Stomach (tissue), 9 donors: Measurements from ENCODE around the gene CFAP20DC. TPM values are rescaled to one million over a fixed set of nuclear protein-coding genes. Genes with fewer than 3 reads are reported as not detected.
"Not testable (repeated sequence)": the region's sequence is repeated elsewhere in the genome, so short reads cannot be mapped to it uniquely, and the experiment has no call there.

Experiments used
- DNase-seq, 2 donors: peaks; one replicate each; pipeline versions ENCODE4 v3.0.0 to v3.0.0-alpha.2; 2013 to 2019
- H3K27ac ChIP-seq, 5 donors: fragments of 200-600 bp in 4 of 5; sonication (generic) in 4 of 5; one replicate each; pipeline ENCODE4 v1.5.1; 2013 to 2019; ENCODE audit warnings: mild to moderate bottlenecking in 1 of 5, moderate library complexity in 1 of 5
- H3K27me3 ChIP-seq, 3 donors: fragments of 200-600 bp; sonication (generic); one replicate each; pipeline ENCODE4 v1.5.1; 2017 to 2019; ENCODE audit warnings: mixed run types in 1 of 3
- H3K36me3 ChIP-seq, 4 donors: fragments of 200-600 bp; sonication (generic); 1 replicate in 3 of 4; 2 replicates in 1 of 4; pipeline ENCODE4 v1.5.1; 2016 to 2019
- H3K4me1 ChIP-seq, 4 donors: fragments of 200-600 bp; sonication (generic); one replicate each; pipeline ENCODE4 v1.5.1; 2016 to 2019
- H3K4me3 ChIP-seq, 4 donors: fragments of 200-600 bp; sonication (generic) in 3 of 4; one replicate each; pipeline ENCODE4 v1.5.1; 2016 to 2019; ENCODE audit warnings: mild to moderate bottlenecking in 1 of 4
- H3K9me3 ChIP-seq, 4 donors: fragments of 200-600 bp; sonication (generic); one replicate each; pipeline ENCODE4 v1.5.1; 2016 to 2019
- CTCF ChIP-seq, 7 experiments: fragments of 450-650 bp in 4 of 7; fragments of 200-600 bp in 3 of 7; sonication (generic) in 3 of 7; IDR thresholded peaks; one replicate each; pipeline ENCODE4 v1.5.1; 2016 to 2019; ENCODE audit warnings: antibody characterized with exemption in 7 of 7, control low read depth in 2 of 7, mild to moderate bottlenecking in 1 of 7
- EP300 ChIP-seq: sonication (generic); formaldehyde crosslinking; IDR thresholded peaks from one replicate; pipeline ENCODE4 v1.6.1; 2017; ENCODE audit warnings: antibody characterized with exemption
- POLR2A ChIP-seq, 4 donors: fragments of 450-650 bp; IDR thresholded peaks; one replicate each; pipeline ENCODE4 v1.6.1; 2016; ENCODE audit warnings: antibody characterized with exemption in 4 of 4, control low read depth in 2 of 4, mild to moderate bottlenecking in 1 of 4, moderate library complexity in 1 of 4
- POLR2AphosphoS5 ChIP-seq, 3 donors: sonication (generic); formaldehyde crosslinking; IDR thresholded peaks; one replicate each; pipeline ENCODE4 v1.6.1; 2016; ENCODE audit warnings: antibody characterized with exemption in 3 of 3
- WGBS, 5 donors: extraction: QIAGEN DNeasy Blood & Tissue Kit in 3 of 5; methylation state at CpG; one replicate each; pipeline versions ENCODE4 v1.1.5 to v1.1.7; 2013 to 2018; 5-methylcytosine and 5-hydroxymethylcytosine counted together
- intact Hi-C: fragments of 100-400 bp; cut with DNase I; formaldehyde crosslinking; loops from one replicate; pipeline ENCODE4 v1.15.1; 2023; ENCODE audit warnings: low total_unique reads
- polyA plus RNA-seq, 3 donors: library from polyadenylated mRNA; stranded (reverse); fragments of 200-250 nt; gene quantifications; one replicate each; pipeline ENCODE4 v1.2.3, GENCODE V29; 2013
- total RNA-seq, 5 donors: library from RNA; depleted of rRNA; stranded (reverse); fragments of >200 nt; gene quantifications; one replicate each; pipeline versions ENCODE4 v1.1.0 to v1.2.3, GENCODE V29; 2014 to 2016
- donor health status: healthy with polysubstance abuse.
- donor health status: Bipolar disorder and iron deficiency.
- donor health status: healthy.

Gene CFAP20DC
- total and polyA plus RNA-seq, 8 donors: 0.81 to 2.0 (median 1.00) TPM; not detected in 4

GRCh38 chr3:58720526-58720925, 329.3 kb downstream of the CFAP20DC start:
- intact Hi-C loops: no loop called here
- no peaks in the 10 kb centered on the region for H3K9me3 ChIP-seq
- DNase-seq: no peak
- no peak for TF ChIP-seq POLR2AphosphoS5 (IDR thresholded peaks at IDR 0.05)
- no peak for TF ChIP-seq EP300
- no peak for TF ChIP-seq CTCF (IDR thresholded peaks at IDR 0.05)
- no peak for TF ChIP-seq POLR2A (IDR thresholded peaks at IDR 0.05)
- H3K27ac ChIP-seq: no peak overlapping the region
- WGBS, 5 donors: 29 to 51% (median 38%) methylated on average over 3 of the region's 3 CpGs
- no peaks in the 10 kb centered on the region for H3K36me3 ChIP-seq
- H3K27me3 ChIP-seq: no peaks in the 10 kb centered on the region
- peaks cover 5 to 42% (median 18%) of the 10 kb centered on the region in 4 donors for H3K4me1 ChIP-seq
- H3K4me3 ChIP-seq: no peak overlapping the region

- no peak for DNase-seq
- Histone ChIP-seq H3K4me1 (peaks cover 5 to 36% (median 17%) of the 10 kb centered on the region in 4 donors), H3K36me3 (no peaks in the 10 kb centered on the region), H3K4me3 (no peak overlapping the region), H3K27ac (no peak overlapping the region), H3K27me3 (no peaks in the 10 kb centered on the region), H3K9me3 (no peaks in the 10 kb centered on the region)
- intact Hi-C loops: no loop called here
- TF ChIP-seq CTCF (IDR thresholded peaks at IDR 0.05) (no peak), EP300 (no peak), POLR2A (IDR thresholded peaks at IDR 0.05) (no peak), POLR2AphosphoS5 (IDR thresholded peaks at IDR 0.05) (no peak)
- 59 to 79% (median 75%) methylated on average over 2 of the region's 2 CpGs for WGBS, 5 donors
Measured at GRCh38 chr3:58719684-58720083, 330.1 kb downstream of the CFAP20DC start.

GRCh38 chr3:58713715-58714401, 336.0 kb downstream of the CFAP20DC start:
- DNase-seq: no peak
- 68 to 81% (median 76%) methylated on average over 3 of the region's 3 CpGs for WGBS, 5 donors

GRCh38 chr3:58711871-58712270, 338.0 kb downstream of the CFAP20DC start:
- intact Hi-C loops: no loop called here
- WGBS, 5 donors: 85 to 93% (median 86%) methylated on average over 7 to 8 of the region's 8 CpGs
- H3K27ac ChIP-seq: no peak overlapping the region

More at GRCh38 chr3:58713715-58714401, 336.0 kb downstream of the CFAP20DC start:
- Histone ChIP-seq H3K36me3 (no peaks in the 10 kb centered on the region), H3K4me1 (no peaks in the 10 kb centered on the region), H3K27me3 (no peaks in the 10 kb centered on the region), H3K4me3 (no peak overlapping the region), H3K27ac (no peak overlapping the region), H3K9me3 (no peaks in the 10 kb centered on the region)
- intact Hi-C loops: no loop called here
- TF ChIP-seq CTCF (IDR thresholded peaks at IDR 0.05): no peak
- no peak for TF ChIP-seq POLR2A (IDR thresholded peaks at IDR 0.05)
- no peak for TF ChIP-seq EP300

GRCh38 chr3:58708983-58709382, 340.8 kb downstream of the CFAP20DC start:
- 81 to 99% (median 96%) methylated on average over 2 to 3 of the region's 3 CpGs for WGBS, 5 donors
- DNase-seq, H3K27me3 ChIP-seq, H3K27ac ChIP-seq, H3K9me3 ChIP-seq, intact Hi-C loops, H3K4me3 ChIP-seq, H3K36me3 ChIP-seq, H3K4me1 ChIP-seq: not testable (repeated sequence)

More at GRCh38 chr3:58711871-58712270, 338.0 kb downstream of the CFAP20DC start:
- TF ChIP-seq EP300 (no peak), POLR2AphosphoS5 (IDR thresholded peaks at IDR 0.05) (no peak), CTCF (IDR thresholded peaks at IDR 0.05) (no peak), POLR2A (IDR thresholded peaks at IDR 0.05) (no peak)
- Histone ChIP-seq H3K4me3 (no peak overlapping the region), H3K4me1 (no peaks in the 10 kb centered on the region), H3K36me3 (no peaks in the 10 kb centered on the region), H3K27me3 (no peaks in the 10 kb centered on the region), H3K9me3 (no peaks in the 10 kb centered on the region)
- no peak for DNase-seq
